Anterior cingulate cortex (tissue), 58 donors: ENCODE results near the gene VPS45.

Experiments used
- DNase-seq, 58 donors: peaks; one replicate each; lab custom pipeline; 2025; lab: John Stamatoyannopoulos, UW

The VPS45 gene

GRCh38 chr1:150069923-150070322, 2.3 kb downstream of the VPS45 start:
- DNase-seq = no peak

GRCh38 chr1:150072959-150073358, 5.4 kb downstream of the VPS45 start:
- no peak for DNase-seq

- no peak for DNase-seq
Observed at GRCh38 chr1:150073516-150073915, 5.9 kb downstream of the VPS45 start.

- no peak for DNase-seq
Observed at GRCh38 chr1:150076066-150076465, 8.5 kb downstream of the VPS45 start.

GRCh38 chr1:150076985-150077384, 9.4 kb downstream of the VPS45 start:
- no peak for DNase-seq

GRCh38 chr1:150080784-150081183, 13.2 kb downstream of the VPS45 start:
- no peak for DNase-seq

- DNase-seq = no peak
Observed at GRCh38 chr1:150082494-150082893, 14.9 kb downstream of the VPS45 start.

GRCh38 chr1:150083907-150084306, 16.3 kb downstream of the VPS45 start:
- DNase-seq = no peak

- DNase-seq = no peak
Observed at GRCh38 chr1:150085406-150085805, 17.8 kb downstream of the VPS45 start.

- DNase-seq = no peak
Observed at GRCh38 chr1:150087415-150087814, 19.8 kb downstream of the VPS45 start.

GRCh38 chr1:150089846-150090520, 22.4 kb downstream of the VPS45 start:
- no peak for DNase-seq

GRCh38 chr1:150092180-150092791, 24.7 kb downstream of the VPS45 start:
- DNase-seq = no peak

- DNase-seq = peak in 1 of 58 donors; percentile 0
Observed at GRCh38 chr1:150093805-150094204, 26.2 kb downstream of the VPS45 start.

- DNase-seq = no peak
Observed at GRCh38 chr1:150094734-150095265, 27.2 kb downstream of the VPS45 start.

GRCh38 chr1:150102986-150103385, 35.4 kb downstream of the VPS45 start:
- DNase-seq = no peak

GRCh38 chr1:150106341-150106740, 38.8 kb downstream of the VPS45 start:
- DNase-seq = no peak

GRCh38 chr1:150109586-150109985, 42.0 kb downstream of the VPS45 start:
- DNase-seq = no peak

- DNase-seq = peak in 1 of 58 donors; percentile 0
Observed at GRCh38 chr1:150110116-150110515, 42.5 kb downstream of the VPS45 start.

- no peak for DNase-seq
Observed at GRCh38 chr1:150111670-150112069, 44.1 kb downstream of the VPS45 start.

- DNase-seq = no peak
Observed at GRCh38 chr1:150115121-150115520, 47.5 kb downstream of the VPS45 start.

GRCh38 chr1:150118716-150119115, 51.1 kb downstream of the VPS45 start:
- DNase-seq = no peak

- no peak for DNase-seq
Observed at GRCh38 chr1:150121236-150121862, 53.8 kb downstream of the VPS45 start.
